HEK293T (cell line): Measurements from ENCODE around the gene STK24.

ENCODE experiments used
- BHLHE40 ChIP-seq: fragments of 450-650 bp; IDR thresholded peaks from 2 replicates; pipeline ENCODE4 v1.6.1; 2016; ENCODE audit warnings: mild to moderate bottlenecking, moderate library complexity, borderline replicate concordance
- ELF4 ChIP-seq: fragments of 450-650 bp; IDR thresholded peaks from 2 replicates; pipeline ENCODE4 v1.6.1; 2017; ENCODE audit warnings: antibody characterized with exemption
- FOXK2 ChIP-seq: fragments of 450-650 bp; IDR thresholded peaks from 2 replicates; pipeline ENCODE4 v1.6.1; 2016; ENCODE audit warnings: mild to moderate bottlenecking
- HDGF ChIP-seq: fragments of 450-650 bp; IDR thresholded peaks from 2 replicates; pipeline ENCODE4 v1.6.1; 2017; ENCODE audit warnings: antibody characterized with exemption, borderline replicate concordance
- L3MBTL2 ChIP-seq: fragments of 450-650 bp; conservative IDR thresholded peaks from 2 replicates; pipeline ENCODE4 v1.6.1; 2016; ENCODE audit warnings: mild to moderate bottlenecking
- PKNOX1 ChIP-seq: fragments of 450-650 bp; IDR thresholded peaks from 2 replicates; pipeline ENCODE4 v1.6.1; 2016
- SP1 ChIP-seq: fragments of 450-650 bp; IDR thresholded peaks from 2 replicates; pipeline ENCODE4 v1.6.1; 2017
- SUZ12 ChIP-seq: fragments of 450-650 bp; IDR thresholded peaks from 2 replicates; pipeline ENCODE4 v1.6.1; 2016; ENCODE audit warnings: mild to moderate bottlenecking
- ZNF384 ChIP-seq: fragments of 450-650 bp; IDR thresholded peaks from 2 replicates; pipeline ENCODE4 v1.6.1; 2016

GRCh38 chr13:98542568-98543377, 34.1 kb downstream of the STK24 start:
- TF ChIP-seq BHLHE40 (no peak), HDGF (no peak), SP1 (no peak), L3MBTL2 (no peak), PKNOX1 (no peak), ZNF384 (no peak), FOXK2 (no peak), ELF4 (no peak), SUZ12 (no peak)
